ENCODE results near the gene UACA.

The UACA gene

DNA sequence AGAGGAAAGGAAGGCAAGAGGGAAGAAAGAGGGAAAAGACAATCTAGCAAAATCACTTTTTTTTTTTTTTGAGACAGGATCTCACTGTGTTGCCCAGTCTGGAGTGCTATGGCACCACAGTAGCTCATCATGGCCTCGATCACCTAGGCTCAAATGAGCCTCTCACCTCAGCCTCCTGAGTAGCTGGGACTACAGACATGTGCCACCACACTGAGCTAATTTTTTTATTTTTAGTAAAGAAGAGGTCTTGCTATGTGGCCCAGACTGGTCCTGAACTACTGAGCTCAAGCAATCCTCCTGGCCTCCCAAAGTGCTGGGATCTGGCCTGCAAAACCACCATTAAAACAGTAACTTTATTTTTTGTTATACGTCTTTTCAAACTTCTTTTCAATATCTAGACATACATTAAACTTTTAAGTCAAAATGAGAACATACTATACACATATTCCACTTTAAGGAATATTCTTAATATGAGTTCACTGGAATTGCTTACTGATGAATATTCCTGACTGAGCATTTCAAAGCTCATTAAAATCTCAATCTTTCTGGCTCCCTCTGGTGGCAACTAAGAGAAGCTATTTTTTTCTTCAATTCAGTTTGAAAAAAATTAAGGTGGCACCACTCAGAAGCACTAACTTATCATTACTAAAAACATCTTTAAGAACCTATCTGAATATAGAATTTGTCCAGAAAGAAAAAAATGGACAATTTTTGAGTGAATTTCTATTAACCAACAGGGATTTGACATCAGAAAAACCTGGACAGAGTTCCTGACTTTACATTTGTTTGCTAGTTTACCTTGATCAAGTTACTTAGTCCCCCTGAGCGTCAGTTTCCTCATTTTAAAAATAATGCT, 40.9 kb downstream of the UACA start:
- no peak overlapping the region for H3K27ac ChIP-seq
- TF ChIP-seq, protein P1, sequence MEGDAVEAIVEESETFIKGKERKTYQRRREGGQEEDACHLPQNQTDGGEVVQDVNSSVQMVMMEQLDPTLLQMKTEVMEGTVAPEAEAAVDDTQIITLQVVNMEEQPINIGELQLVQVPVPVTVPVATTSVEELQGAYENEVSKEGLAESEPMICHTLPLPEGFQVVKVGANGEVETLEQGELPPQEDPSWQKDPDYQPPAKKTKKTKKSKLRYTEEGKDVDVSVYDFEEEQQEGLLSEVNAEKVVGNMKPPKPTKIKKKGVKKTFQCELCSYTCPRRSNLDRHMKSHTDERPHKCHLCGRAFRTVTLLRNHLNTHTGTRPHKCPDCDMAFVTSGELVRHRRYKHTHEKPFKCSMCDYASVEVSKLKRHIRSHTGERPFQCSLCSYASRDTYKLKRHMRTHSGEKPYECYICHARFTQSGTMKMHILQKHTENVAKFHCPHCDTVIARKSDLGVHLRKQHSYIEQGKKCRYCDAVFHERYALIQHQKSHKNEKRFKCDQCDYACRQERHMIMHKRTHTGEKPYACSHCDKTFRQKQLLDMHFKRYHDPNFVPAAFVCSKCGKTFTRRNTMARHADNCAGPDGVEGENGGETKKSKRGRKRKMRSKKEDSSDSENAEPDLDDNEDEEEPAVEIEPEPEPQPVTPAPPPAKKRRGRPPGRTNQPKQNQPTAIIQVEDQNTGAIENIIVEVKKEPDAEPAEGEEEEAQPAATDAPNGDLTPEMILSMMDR (conservative IDR thresholded peaks at IDR 0.05), result peak; percentile 88

DNA sequence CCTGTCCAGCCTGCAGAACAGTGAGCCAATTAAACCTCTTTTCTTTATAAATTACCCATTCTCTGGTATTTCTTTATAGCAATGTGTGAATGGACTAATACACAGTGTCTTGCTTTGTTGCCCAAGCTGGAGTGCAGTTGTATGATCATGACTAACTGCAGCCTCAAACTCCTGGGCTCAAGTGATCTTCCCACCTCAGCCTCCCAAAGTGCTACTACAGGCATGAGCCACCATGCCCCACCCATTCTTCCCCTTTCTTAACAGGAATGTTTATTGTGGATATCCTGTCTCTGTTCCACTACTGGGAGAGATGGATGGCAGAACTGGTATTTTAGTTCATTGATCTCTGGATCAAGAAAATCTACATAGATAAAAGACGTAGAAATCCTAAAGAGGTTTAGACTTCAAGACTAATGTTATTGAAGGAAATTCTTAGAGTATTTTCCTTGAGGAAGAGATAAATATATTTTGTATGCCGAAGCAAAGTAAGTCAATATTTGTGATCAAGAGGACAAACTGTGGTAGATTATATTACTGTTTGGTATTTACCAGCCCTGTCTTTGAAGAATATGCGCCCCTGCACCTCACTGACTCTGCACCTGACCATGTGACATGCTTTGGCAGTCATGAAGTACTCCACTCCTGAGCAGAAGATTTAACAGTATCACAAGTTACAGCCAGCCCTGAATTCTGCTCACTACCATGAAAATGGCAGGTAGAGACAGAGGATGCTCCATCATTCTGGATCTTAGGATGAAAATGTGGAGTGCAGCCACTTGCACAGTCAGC, 42.9 kb downstream of the UACA start:
- H3K27ac ChIP-seq, result peak overlapping the region; percentile 43
- TF ChIP-seq, protein P1 (conservative IDR thresholded peaks at IDR 0.05), result no peak

DNA sequence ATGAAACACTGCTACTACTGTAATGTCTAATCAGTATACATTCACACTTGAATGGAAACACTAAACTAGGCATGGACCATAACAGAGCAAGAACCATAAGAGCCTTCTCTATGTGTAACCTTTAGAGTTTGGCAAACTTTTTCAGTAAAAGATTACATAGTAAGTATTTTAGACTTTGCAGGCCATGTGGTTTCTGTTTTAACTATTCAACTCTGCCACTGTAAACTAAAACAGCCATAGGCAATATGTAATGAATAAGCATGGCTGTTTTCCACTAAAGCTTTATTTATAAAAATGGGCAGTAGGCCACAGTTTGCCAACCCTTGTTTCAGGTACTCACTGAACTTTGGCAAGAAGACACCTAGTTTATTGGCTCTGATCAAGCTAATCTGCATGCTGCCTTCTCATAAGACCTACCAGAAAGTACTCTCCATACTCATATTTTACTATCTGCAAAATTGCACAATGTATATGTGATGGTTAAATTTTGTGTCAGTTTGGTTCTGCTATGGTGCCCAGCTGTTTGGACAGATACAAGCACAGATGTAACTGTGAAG, 46.0 kb downstream of the UACA start:
- TF ChIP-seq, protein P1 (conservative IDR thresholded peaks at IDR 0.05), result no peak
- peak overlapping the region; percentile 1; the same call in 1 of the 2 replicates for H3K27ac ChIP-seq

DNA sequence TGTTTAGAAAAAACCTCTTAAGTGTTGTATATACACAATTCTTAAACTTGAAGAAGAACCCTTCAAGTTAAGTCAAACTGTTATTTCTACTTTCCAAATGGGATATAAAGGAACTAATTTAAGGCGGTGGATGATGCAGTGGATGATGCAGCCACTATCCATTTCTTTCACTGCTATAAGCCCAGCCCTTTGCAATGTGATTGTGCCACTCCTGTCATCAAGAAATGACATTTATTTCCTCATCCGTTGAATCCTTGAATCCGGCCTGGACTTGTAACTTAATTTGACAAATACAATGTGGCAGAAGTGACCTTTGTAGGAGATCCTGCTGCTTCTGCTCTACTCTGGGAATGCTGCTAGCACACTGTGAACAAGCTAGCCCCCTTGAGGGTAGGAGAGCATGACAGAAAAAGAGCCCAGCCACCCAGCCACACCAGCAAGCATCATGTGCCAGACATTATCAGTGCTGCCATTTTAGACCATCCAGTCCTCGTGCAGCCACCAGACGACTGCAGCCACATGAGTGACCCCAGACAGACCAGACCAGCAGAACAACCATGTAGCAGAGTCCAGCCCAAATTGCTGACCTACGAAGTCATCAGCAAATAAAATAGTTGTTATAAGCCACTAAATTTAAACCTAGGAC, 47.4 kb downstream of the UACA start:
- H3K27ac ChIP-seq, result no peak overlapping the region
- TF ChIP-seq, protein P1 (conservative IDR thresholded peaks at IDR 0.05), result no peak

DNA sequence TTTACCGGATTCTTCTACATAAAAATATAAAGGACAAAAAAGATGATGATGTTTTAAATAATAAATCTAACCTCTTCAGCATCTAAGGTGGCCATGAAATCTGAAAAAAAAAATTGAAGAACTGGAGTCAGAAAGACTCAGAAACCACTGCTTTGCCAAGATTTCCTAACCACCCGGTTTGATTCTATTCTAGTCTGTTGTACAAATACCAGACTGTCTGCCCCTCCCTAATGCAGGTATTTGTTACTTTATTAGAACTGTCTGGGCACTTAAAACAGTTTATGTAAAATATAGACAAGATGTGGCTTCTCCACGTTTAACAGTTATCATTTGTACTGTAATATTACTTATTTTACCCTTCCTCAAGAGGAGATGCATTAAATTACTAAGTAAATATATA, 48.8 kb downstream of the UACA start:
- no peak overlapping the region for H3K27ac ChIP-seq
- TF ChIP-seq, protein P1 (conservative IDR thresholded peaks at IDR 0.05), result no peak

DNA sequence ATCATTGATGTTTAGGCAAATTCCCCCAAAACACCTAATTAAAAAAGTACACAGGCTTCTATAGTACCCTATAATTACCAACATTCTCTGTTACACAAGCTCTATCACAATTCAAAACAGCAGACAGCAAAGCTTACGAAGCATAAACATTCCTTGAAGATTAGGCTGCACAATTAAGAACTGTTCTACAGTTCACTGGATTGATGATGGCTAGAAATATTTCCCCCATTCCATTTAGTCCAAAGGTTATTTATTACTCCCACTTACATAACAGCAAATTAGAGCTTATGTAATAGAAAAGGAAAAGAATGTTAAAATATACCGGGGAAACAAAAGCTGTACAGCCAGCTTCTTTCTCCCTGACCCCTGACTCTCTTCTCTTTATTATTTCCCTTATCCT, 49.3 kb downstream of the UACA start:
- TF ChIP-seq, protein P1 (conservative IDR thresholded peaks at IDR 0.05), result no peak
- H3K27ac ChIP-seq, result no peak overlapping the region

DNA sequence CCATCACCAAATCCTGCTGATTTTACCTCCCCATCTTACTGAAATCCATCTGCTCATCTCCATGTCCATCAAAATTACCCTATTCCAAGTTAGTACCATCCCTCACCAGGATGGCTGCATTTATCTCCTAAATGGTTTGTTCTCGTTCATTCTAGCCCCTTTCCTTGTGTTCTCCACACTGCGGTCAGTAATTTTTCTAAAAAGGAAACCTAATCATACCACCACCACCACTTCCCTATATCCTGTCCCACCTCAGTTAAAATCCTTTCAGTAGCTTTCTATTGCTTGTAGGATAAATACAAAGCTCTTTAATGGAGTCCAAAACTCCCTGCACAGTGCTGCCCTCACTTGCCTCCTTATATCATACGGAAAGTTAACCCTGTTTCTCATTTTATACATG, 51.1 kb downstream of the UACA start:
- TF ChIP-seq, protein P1 (conservative IDR thresholded peaks at IDR 0.05), result no peak
- no peak overlapping the region for H3K27ac ChIP-seq

Measured in VCaP (cell line).